Measurements from ENCODE around the gene ANO1. TPM values are rescaled to one million over a fixed set of nuclear protein-coding genes. Genes with fewer than 3 reads are reported as not detected.

The ANO1 gene
- total RNA-seq, 1 donor from 2014 or later, result 14.9 TPM

DNA sequence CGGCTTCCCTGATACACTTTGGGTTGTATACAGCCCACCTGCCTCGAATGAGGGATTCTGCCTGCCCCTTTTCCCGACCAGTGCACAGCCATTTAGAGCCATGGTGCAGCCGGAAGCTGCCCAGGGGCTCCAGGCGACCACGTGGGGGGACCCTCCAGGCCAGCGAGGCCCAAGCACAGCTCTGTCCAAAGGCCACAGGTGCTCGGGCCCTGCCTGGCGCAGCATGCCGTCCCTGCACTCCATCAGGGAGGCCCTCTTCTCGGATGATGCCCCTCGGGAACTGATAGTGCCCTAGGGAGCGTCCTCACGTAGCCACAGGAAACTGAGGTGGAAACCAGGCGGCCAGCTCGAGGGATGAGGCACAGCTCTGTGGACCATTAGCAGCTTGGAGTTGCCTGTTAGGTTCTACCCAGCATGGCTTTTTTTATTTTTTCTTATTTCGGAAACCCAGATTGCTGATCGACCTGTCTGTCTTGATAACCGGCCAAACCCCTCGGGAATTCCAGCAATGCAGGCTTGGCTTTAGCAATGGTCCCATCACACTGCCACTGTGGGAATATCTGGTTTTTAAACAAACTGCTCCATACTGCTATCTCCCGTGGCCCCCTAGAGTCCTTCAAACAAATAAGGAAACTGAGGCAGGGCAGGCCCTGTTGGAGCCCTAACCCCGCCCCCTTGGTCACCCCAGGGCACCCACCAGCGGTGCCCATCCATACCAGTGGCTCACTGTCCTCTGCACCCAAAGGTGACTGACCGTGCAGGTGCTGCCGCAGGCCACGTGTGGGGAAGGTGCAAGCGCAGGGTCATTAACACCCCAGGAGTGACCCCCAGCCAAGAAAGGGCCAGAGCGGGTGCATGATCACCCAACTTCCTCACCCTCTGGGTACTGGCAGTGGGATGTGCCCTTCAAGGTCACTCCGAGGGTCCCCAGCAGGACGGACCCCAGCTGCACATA is 8.0 kb downstream of the ANO1 start:
- H3K36me3 Mint-ChIP-seq, result no peaks in the 10 kb centered on the region
- H3K9me3 Mint-ChIP-seq, result no peaks in the 10 kb centered on the region
- peaks cover 9% of the 10 kb centered on the region for H3K4me1 Mint-ChIP-seq (ENCODE audit: unreplicated experiment)
- H3K27ac Mint-ChIP-seq, result no peak overlapping the region
- H3K4me3 Mint-ChIP-seq, result no peak overlapping the region
- TF ChIP-seq, protein P1, sequence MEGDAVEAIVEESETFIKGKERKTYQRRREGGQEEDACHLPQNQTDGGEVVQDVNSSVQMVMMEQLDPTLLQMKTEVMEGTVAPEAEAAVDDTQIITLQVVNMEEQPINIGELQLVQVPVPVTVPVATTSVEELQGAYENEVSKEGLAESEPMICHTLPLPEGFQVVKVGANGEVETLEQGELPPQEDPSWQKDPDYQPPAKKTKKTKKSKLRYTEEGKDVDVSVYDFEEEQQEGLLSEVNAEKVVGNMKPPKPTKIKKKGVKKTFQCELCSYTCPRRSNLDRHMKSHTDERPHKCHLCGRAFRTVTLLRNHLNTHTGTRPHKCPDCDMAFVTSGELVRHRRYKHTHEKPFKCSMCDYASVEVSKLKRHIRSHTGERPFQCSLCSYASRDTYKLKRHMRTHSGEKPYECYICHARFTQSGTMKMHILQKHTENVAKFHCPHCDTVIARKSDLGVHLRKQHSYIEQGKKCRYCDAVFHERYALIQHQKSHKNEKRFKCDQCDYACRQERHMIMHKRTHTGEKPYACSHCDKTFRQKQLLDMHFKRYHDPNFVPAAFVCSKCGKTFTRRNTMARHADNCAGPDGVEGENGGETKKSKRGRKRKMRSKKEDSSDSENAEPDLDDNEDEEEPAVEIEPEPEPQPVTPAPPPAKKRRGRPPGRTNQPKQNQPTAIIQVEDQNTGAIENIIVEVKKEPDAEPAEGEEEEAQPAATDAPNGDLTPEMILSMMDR (conservative IDR thresholded peaks at IDR 0.05), result no peak
- H3K27me3 Mint-ChIP-seq, result peaks cover 19% of the 10 kb centered on the region
- no peak for DNase-seq (ENCODE audit: extremely low spot score, unreplicated experiment)

- DNase-seq (ENCODE audit: extremely low spot score, unreplicated experiment), result no peak
These were observed 9.5 kb downstream of the ANO1 start for GRCh38 chr11:70087446-70088167.

DNA sequence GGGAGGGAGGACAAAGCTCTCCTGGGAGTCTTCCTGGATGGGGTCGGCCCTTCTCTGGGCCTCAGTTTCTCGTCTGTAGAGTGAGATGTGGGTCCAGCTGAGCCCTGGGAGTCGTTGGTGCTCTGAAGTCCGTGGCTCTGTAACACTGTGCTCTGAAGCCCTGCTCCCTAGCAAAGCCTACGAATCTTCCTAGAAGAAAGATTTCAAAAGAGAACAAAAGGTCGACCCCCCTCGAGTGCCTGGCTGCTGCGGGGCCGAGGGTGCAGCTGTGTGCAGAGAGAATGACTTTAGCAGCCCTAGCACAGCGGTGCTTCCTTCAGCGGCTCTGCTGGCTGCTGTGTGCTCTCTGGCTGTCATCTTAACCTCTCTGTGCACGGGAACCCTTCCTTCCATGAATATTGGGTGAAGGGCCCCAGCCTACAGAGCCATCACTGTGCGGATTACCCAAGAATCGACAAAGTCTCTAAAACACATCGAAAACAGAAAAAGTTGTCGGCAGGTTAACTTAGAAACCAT is 10.7 kb downstream of the ANO1 start:
- TF ChIP-seq, protein P1 (conservative IDR thresholded peaks at IDR 0.05), result no peak
- H3K27ac Mint-ChIP-seq, result no peak overlapping the region
- no peak overlapping the region for H3K4me3 Mint-ChIP-seq
- H3K4me1 Mint-ChIP-seq (ENCODE audit: unreplicated experiment), result peaks cover 8% of the 10 kb centered on the region
- DNase-seq (ENCODE audit: extremely low spot score, unreplicated experiment), result no peak
- H3K9me3 Mint-ChIP-seq, result no peaks in the 10 kb centered on the region
- H3K27me3 Mint-ChIP-seq, result no peaks in the 10 kb centered on the region
- H3K36me3 Mint-ChIP-seq, result no peaks in the 10 kb centered on the region

More at GRCh38 chr11:70087446-70088167, 9.5 kb downstream of the ANO1 start:
- Mint-ChIP-seq H3K27ac (no peak overlapping the region), H3K4me1 (ENCODE audit: unreplicated experiment) (peaks cover 12% of the 10 kb centered on the region), H3K9me3 (no peaks in the 10 kb centered on the region), H3K4me3 (no peak overlapping the region), H3K36me3 (no peaks in the 10 kb centered on the region), H3K27me3 (peaks cover 10% of the 10 kb centered on the region)
- TF ChIP-seq, protein P1 (conservative IDR thresholded peaks at IDR 0.05), result no peak

- H3K4me1 Mint-ChIP-seq (ENCODE audit: unreplicated experiment), result peaks cover 8% of the 10 kb centered on the region
- H3K36me3 Mint-ChIP-seq, result no peaks in the 10 kb centered on the region
- no peak overlapping the region for H3K27ac Mint-ChIP-seq
- no peak for DNase-seq (ENCODE audit: extremely low spot score, unreplicated experiment)
- H3K9me3 Mint-ChIP-seq, result no peaks in the 10 kb centered on the region
- TF ChIP-seq, protein P1 (conservative IDR thresholded peaks at IDR 0.05), result no peak
- H3K4me3 Mint-ChIP-seq, result no peak overlapping the region
- no peaks in the 10 kb centered on the region for H3K27me3 Mint-ChIP-seq
These were observed 11.5 kb downstream of the ANO1 start for GRCh38 chr11:70089631-70090030.

- Mint-ChIP-seq H3K9me3 (no peaks in the 10 kb centered on the region), H3K27me3 (no peaks in the 10 kb centered on the region), H3K4me3 (no peak overlapping the region), H3K36me3 (no peaks in the 10 kb centered on the region), H3K4me1 (ENCODE audit: unreplicated experiment) (peaks cover 8% of the 10 kb centered on the region), H3K27ac (no peak overlapping the region)
- no peak for DNase-seq (ENCODE audit: extremely low spot score, unreplicated experiment)
- TF ChIP-seq, protein P1 (conservative IDR thresholded peaks at IDR 0.05), result no peak
These were observed 12.9 kb downstream of the ANO1 start for GRCh38 chr11:70090961-70091381.
